GM19395 (cell line): ENCODE data around the gene LRRC10B.

Experiments
- ATAC-seq: cut with Tn5 transposase; IDR thresholded peaks from one replicate; pipeline ENCODE4 v1.9.1; 2021; ENCODE audit warnings: mild to moderate bottlenecking, moderate library complexity; ENCODE audit not compliant: unreplicated experiment

Gene LRRC10B

GRCh38 chr11:61528114-61528513, 19.6 kb downstream of the LRRC10B start:
- ATAC-seq = no peak

- no peak for ATAC-seq
Measured at GRCh38 chr11:61529537-61530225, 21.1 kb downstream of the LRRC10B start.

- ATAC-seq = no peak
Measured at GRCh38 chr11:61531044-61531443, 22.5 kb downstream of the LRRC10B start.

GRCh38 chr11:61532134-61533038, 23.8 kb downstream of the LRRC10B start:
- no peak for ATAC-seq

- ATAC-seq = no peak
Measured at GRCh38 chr11:61533039-61533375, 24.5 kb downstream of the LRRC10B start.

- ATAC-seq = no peak
Measured at GRCh38 chr11:61533401-61533800, 24.9 kb downstream of the LRRC10B start.

- ATAC-seq = no peak
Measured at GRCh38 chr11:61534025-61534932, 25.7 kb downstream of the LRRC10B start.

GRCh38 chr11:61534933-61535839, 26.6 kb downstream of the LRRC10B start:
- ATAC-seq = no peak

GRCh38 chr11:61535998-61536675, 27.6 kb downstream of the LRRC10B start:
- no peak for ATAC-seq

- ATAC-seq = no peak
Measured at GRCh38 chr11:61536676-61537270, 28.2 kb downstream of the LRRC10B start.

GRCh38 chr11:61537326-61537725, 28.8 kb downstream of the LRRC10B start:
- no peak for ATAC-seq

GRCh38 chr11:61538636-61538961, 30.1 kb downstream of the LRRC10B start:
- no peak for ATAC-seq

- no peak for ATAC-seq
Measured at GRCh38 chr11:61539006-61539405, 30.5 kb downstream of the LRRC10B start.

GRCh38 chr11:61539831-61540357, 31.3 kb downstream of the LRRC10B start:
- ATAC-seq = no peak

- ATAC-seq = no peak
Measured at GRCh38 chr11:61540528-61540927, 32.0 kb downstream of the LRRC10B start.

- ATAC-seq = no peak
Measured at GRCh38 chr11:61541598-61541997, 33.0 kb downstream of the LRRC10B start.

GRCh38 chr11:61542024-61542461, 33.5 kb downstream of the LRRC10B start:
- no peak for ATAC-seq

GRCh38 chr11:61542705-61543104, 34.2 kb downstream of the LRRC10B start:
- no peak for ATAC-seq
